Psoas muscle (tissue), 8 donors: ENCODE results near the gene GKN2. TPM values are rescaled to one million over a fixed set of nuclear protein-coding genes. Genes with fewer than 3 reads are reported as not detected.

Experiments used
- ATAC-seq, 4 donors: fragments of 200-7000 bp; cut with Tn5 transposase; one replicate each; pipeline ENCODE4 v1.9.1; 2020; ENCODE audit warnings: moderate library complexity in 3 of 4, mild to moderate bottlenecking in 2 of 4
- DNase-seq, 2 donors: peaks; one replicate each; pipeline ENCODE4 v3.0.0-alpha.2; 2020
- H3K27ac ChIP-seq: fragments of 200-600 bp; one replicate; pipeline ENCODE4 v1.8.0; 2022
- H3K27me3 ChIP-seq, 3 donors: fragments of 200-600 bp in 1 of 3; one replicate each; pipeline versions ENCODE4 v1.6.1 to v1.8.0; 2013 to 2022; ENCODE audit warnings: low read length in 2 of 3, mild to moderate bottlenecking in 2 of 3, moderate library complexity in 1 of 3; ENCODE audit not compliant: insufficient read depth in 3 of 3
- H3K36me3 ChIP-seq, 2 donors: fragments of 200-600 bp in 1 of 2; one replicate each; pipeline versions ENCODE4 v1.6.1 to v1.8.0; 2013 to 2022; ENCODE audit warnings: low read depth in 1 of 2, mild to moderate bottlenecking in 1 of 2, moderate library complexity in 1 of 2; ENCODE audit not compliant: insufficient read depth in 1 of 2
- H3K4me1 ChIP-seq: fragments of 200-600 bp; one replicate; pipeline ENCODE4 v1.8.0; 2022
- H3K4me3 ChIP-seq: fragments of 200-600 bp; one replicate; pipeline ENCODE4 v1.8.0; 2022; ENCODE audit warnings: mild to moderate bottlenecking
- H3K9me3 ChIP-seq: fragments of 200-600 bp; one replicate; pipeline ENCODE4 v1.8.0; 2022
- WGBS, 3 donors: extraction: QIAGEN DNeasy Blood & Tissue Kit; methylation state at CpG; one replicate each; pipeline versions ENCODE4 v1.1.6 to v1.1.7; 2013; 5-methylcytosine and 5-hydroxymethylcytosine counted together
- intact Hi-C, 2 donors: fragments of 100-400 bp; cut with DNase I; formaldehyde crosslinking; loops; one replicate each; pipeline versions ENCODE4 v1.11.0 to v1.14.2; 2022
- polyA plus RNA-seq, 3 donors: library from polyadenylated mRNA; stranded (reverse); fragments of 200-250 nt; gene quantifications; one replicate each; pipeline ENCODE4 v1.2.3, GENCODE V29; 2013
- total RNA-seq, 4 donors: library from RNA; stranded (reverse); fragmentation: NEBNext Ultra II Directional in 2 of 4; extraction: Animal tissue kit (Norgen Biotek cat#: 25700) in 2 of 4; gene quantifications; one replicate each; pipeline versions ENCODE4 v1.2.1 to v1.2.4, GENCODE V29; 2021 to 2023
- TF ChIP-seq, protein P1 (sequence below): fragments of 200-600 bp; IDR thresholded peaks from one replicate; pipeline ENCODE4 v1.8.0; 2022; ENCODE audit warnings: antibody characterized with exemption
- donor health status: healthy with polysubstance abuse.
- donor health status: DM: no; HTN: no; CAD: no; lungs with moderate emphysema.
- donor health status: Bipolar disorder and iron deficiency.
- donor health status: healthy.
- donor health status: DM: yes; HTN: yes; CAD: no.
- donor health status: DM: no; HTN: no; CAD: no.
- donor health status: DM: no; HTN: no; CAD: no.
- donor health status: DM: yes; HTN: yes; CAD: no.

The GKN2 gene
- total and polyA plus RNA-seq, 7 donors = not detected

GRCh38 chr2:68926796-68927195 lies 25.9 kb downstream of the GKN2 start:
- peaks cover 0 to 2% (median 0%) of the 10 kb centered on the region in 3 donors for H3K27me3 ChIP-seq
- no peak overlapping the region for H3K27ac ChIP-seq
- no peaks in the 10 kb centered on the region for H3K36me3 ChIP-seq
- H3K9me3 ChIP-seq = no peaks in the 10 kb centered on the region
- H3K4me3 ChIP-seq = no peak overlapping the region
- TF ChIP-seq, protein P1, sequence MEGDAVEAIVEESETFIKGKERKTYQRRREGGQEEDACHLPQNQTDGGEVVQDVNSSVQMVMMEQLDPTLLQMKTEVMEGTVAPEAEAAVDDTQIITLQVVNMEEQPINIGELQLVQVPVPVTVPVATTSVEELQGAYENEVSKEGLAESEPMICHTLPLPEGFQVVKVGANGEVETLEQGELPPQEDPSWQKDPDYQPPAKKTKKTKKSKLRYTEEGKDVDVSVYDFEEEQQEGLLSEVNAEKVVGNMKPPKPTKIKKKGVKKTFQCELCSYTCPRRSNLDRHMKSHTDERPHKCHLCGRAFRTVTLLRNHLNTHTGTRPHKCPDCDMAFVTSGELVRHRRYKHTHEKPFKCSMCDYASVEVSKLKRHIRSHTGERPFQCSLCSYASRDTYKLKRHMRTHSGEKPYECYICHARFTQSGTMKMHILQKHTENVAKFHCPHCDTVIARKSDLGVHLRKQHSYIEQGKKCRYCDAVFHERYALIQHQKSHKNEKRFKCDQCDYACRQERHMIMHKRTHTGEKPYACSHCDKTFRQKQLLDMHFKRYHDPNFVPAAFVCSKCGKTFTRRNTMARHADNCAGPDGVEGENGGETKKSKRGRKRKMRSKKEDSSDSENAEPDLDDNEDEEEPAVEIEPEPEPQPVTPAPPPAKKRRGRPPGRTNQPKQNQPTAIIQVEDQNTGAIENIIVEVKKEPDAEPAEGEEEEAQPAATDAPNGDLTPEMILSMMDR = no peak
- no peak for DNase-seq
- 40 to 56% (median 50%) methylated on average over 4 of the region's 4 CpGs for WGBS, 3 donors
- no peak for ATAC-seq
- H3K4me1 ChIP-seq = no peaks in the 10 kb centered on the region
- intact Hi-C loops = loop anchor here (5.0 to 10.0 kb wide), 3 partner anchors 219 to 472 kb away; no protein-coding TSS in a partner anchor

DNA sequence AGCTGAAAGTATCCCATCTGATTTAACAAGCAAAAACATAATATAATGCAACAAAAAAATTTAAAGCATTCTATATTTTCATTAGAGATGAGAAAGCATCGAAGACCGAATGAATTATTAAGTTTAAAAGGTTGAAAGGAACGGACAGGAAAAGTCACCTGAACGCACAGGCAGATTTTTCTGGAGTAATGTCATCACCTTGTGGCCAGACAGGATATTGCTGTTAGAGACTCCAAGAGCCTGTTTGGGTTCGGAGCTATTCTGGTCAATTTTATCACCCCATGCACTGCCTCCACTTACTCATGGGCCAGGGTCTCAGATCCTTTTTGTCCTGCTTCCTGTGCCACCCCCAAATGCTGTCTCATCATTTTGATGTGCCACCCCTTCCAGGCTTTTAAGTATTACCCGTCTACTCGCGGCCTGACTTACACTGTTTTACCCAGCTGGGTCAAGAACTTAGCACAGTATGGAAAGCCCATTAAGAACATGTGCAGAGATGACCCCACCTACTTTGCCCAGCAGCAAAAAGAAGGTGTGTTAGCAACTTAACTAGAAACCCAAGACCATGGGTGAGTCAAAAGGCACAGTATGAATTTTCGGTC lies 27.3 kb downstream of the GKN2 start:
- DNase-seq (no peak), ATAC-seq (peak; percentile 46 to 73 (median 62))
- TF ChIP-seq, protein P1 = peak; percentile 85
- H3K4me1 ChIP-seq = no peaks in the 10 kb centered on the region
- intact Hi-C loops = loop anchor here (2.0 to 10.0 kb wide), 4 partner anchors 175 to 471 kb away; no protein-coding TSS in a partner anchor
- no peak overlapping the region for H3K4me3 ChIP-seq
- WGBS, 3 donors = 41 to 43% (median 43%) methylated on average over 9 of the region's 9 CpGs
- H3K27me3 ChIP-seq = no peaks in the 10 kb centered on the region
- no peaks in the 10 kb centered on the region for H3K36me3 ChIP-seq
- no peaks in the 10 kb centered on the region for H3K9me3 ChIP-seq
- no peak overlapping the region for H3K27ac ChIP-seq

DNA sequence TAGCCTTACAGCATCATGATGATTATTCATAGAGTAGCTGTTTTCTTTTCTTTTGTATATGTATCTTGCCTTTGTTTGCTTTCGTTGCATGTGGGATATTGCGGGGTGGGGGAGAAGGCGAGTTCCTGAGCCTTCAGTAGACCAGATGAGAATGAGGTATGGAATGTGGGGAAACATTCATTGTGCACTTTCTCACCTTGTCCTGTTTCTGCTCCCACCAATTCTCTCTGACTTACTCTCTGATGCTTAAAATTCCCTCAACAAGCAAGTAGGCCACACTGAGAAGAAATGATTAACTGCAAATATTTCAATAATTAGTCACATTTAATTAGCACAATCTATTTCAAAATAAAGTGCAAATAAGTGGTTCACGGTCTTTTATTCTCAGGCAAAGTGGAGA lies 31.0 kb downstream of the GKN2 start:
- DNase-seq = no peak
- Histone ChIP-seq H3K27ac (no peak overlapping the region), H3K4me1 (no peaks in the 10 kb centered on the region), H3K36me3 (no peaks in the 10 kb centered on the region), H3K9me3 (no peaks in the 10 kb centered on the region), H3K27me3 (no peaks in the 10 kb centered on the region), H3K4me3 (no peak overlapping the region)
- no peak for ATAC-seq
- TF ChIP-seq, protein P1 = no peak
- WGBS, 3 donors = 76 to 85% (median 82%) methylated on average over 4 of the region's 4 CpGs
- intact Hi-C loops = loop anchor here (5.0 to 10.0 kb wide), 3 partner anchors 169 to 467 kb away; no protein-coding TSS in a partner anchor

GRCh38 chr2:68920481-68921170 lies 32.1 kb downstream of the GKN2 start:
- no peaks in the 10 kb centered on the region for H3K36me3 ChIP-seq
- no peaks in the 10 kb centered on the region for H3K9me3 ChIP-seq
- intact Hi-C loops = loop anchor here (5.0 to 10.0 kb wide), 3 partner anchors 168 to 466 kb away; no protein-coding TSS in a partner anchor
- no peak for DNase-seq
- no peak for ATAC-seq
- no peak overlapping the region for H3K27ac ChIP-seq
- H3K4me1 ChIP-seq = no peaks in the 10 kb centered on the region
- TF ChIP-seq, protein P1 = no peak
- no peaks in the 10 kb centered on the region for H3K27me3 ChIP-seq
- no peak overlapping the region for H3K4me3 ChIP-seq
- 84 to 92% (median 88%) methylated on average over 6 of the region's 6 CpGs for WGBS, 3 donors
